GM20431 (cell line): Measurements from ENCODE around the gene AKAP9.
"Not testable (repeated sequence)": the region's sequence is repeated elsewhere in the genome, so short reads cannot be mapped to it uniquely, and the experiment has no call there.

ENCODE experiments used
- in situ Hi-C: fragments of 300-500 bp; cut with MseI, MboI; formaldehyde crosslinking; loops from one replicate; pipeline ENCODE4 v1.15.0; 2020; ENCODE audit warnings: low sequenced_read_pairs; ENCODE audit not compliant: unreplicated experiment

AKAP9 gene

DNA sequence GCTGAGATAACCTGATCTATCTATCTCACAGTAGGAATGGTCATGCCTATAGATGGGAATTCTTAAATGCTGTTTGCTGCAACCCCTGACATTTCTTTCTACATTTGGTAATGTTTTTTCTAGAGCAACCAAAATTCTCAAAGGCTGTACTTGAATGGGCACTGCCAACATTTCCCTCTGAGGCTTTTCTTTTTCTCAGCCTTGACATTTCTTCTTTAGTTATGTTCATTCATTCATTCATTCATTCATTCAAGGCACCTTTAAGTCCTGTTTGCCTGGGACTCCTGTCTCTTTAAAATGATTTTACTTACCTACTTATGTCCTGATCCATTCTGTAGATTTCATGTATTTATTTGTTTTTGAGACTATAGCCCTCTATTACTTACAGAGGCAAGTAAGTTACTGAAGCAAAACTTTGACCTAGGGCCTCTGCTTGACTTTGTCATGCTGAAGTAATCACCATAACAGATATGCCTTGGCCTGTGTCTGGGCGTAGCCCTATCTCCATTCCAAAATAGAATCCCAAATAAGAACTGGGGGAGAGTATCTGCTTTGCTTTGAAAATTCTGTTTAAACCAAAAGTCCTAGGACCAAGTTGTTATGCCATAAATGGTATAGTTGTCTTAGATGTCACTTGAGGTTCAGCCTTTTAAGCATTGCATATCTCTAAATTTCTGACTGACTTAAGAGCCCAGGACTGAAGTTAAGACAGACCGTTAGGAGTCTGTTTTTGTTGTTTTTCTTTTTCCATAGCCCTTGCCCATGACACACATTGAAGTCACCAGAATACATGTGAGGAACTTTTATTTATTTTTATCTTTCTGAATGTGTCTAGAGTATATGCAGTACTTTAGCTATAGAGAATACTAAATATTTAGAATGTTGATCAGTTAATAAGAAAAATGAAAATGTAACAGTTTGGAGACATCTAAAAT, 59.2 kb downstream of the AKAP9 start:
- in situ Hi-C loops = no loop called here

DNA sequence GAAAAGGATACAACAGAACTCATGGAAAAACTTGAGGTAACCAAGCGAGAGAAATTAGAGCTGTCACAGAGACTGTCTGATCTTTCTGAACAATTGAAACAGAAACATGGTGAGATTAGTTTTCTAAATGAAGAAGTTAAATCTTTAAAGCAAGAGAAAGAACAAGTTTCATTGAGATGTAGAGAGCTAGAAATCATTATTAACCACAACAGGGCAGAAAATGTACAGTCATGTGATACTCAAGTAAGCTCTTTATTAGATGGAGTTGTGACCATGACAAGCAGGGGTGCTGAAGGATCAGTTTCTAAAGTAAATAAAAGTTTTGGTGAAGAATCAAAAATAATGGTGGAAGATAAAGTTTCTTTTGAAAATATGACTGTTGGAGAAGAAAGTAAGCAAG, 62.1 kb downstream of the AKAP9 start:
- in situ Hi-C loops = no loop called here

- in situ Hi-C loops = no loop called here
Measured at GRCh38 chr7:92006046-92006445, 65.4 kb downstream of the AKAP9 start.

- in situ Hi-C loops = no loop called here
Measured at GRCh38 chr7:92010215-92010614, 69.6 kb downstream of the AKAP9 start.

GRCh38 chr7:92013611-92014010, 72.9 kb downstream of the AKAP9 start:
- in situ Hi-C loops = no loop called here

GRCh38 chr7:92020636-92021035, 80.0 kb downstream of the AKAP9 start:
- in situ Hi-C loops = no loop called here

DNA sequence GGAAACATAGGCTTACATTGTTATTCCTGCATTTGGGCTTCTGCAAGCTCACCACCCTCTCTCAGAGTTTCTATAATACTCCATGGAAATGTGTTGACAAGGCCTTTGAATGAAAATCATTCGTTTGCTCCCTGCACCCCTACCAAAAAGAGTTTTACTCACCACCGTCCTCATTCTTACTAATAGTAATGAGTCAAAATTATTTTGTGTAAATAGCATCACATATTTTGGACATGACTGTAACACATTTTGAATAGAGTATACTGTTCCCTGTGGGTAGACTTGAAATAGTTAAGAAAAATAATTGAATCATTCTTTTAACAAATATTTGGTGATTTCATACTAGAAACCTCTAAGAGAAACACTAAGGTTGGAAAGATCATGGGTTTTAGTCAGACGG, 84.6 kb downstream of the AKAP9 start:
- in situ Hi-C loops = no loop called here

DNA sequence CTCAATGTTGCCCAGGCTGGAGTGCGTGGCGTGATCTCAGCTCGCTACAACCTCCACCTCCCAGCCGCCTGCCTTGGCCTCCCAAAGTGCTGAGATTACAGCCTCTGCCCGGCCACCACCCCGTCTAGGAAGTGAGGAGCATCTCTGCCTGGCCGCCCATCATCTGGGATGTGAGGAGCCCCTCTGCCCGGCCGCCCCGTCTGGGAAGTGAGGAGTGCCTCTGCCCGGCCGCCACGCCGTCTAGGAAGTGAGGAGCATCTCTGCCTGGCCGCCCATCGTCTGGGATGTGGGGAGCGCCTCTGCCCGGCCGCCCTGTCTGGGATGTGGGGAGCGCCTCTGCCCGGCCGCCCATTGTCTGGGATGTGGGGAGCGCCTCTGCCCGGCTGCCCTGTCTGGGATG, 86.0 kb downstream of the AKAP9 start:
- in situ Hi-C loops = not testable (repeated sequence)

DNA sequence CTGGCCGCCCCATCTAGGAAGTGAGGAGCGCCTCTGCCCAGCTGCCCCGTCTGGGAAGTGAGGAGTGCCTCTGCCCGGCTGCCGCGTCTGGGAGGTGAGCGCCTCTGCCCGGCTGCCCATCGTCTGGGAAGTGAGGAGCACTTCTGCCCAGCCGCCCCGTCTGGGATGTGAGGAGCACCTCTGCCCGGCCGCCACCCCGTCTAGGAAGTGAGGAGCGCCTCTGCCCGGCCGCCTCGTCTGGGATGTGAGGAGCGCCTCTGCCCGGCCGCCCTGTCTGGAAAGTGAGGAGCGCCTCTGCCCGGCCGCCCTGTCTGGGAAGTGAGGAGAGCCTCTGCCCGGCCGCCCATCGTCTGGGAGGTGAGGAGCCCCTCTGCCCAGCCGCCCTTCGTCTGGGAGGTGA, 86.5 kb downstream of the AKAP9 start:
- in situ Hi-C loops = not testable (repeated sequence)

DNA sequence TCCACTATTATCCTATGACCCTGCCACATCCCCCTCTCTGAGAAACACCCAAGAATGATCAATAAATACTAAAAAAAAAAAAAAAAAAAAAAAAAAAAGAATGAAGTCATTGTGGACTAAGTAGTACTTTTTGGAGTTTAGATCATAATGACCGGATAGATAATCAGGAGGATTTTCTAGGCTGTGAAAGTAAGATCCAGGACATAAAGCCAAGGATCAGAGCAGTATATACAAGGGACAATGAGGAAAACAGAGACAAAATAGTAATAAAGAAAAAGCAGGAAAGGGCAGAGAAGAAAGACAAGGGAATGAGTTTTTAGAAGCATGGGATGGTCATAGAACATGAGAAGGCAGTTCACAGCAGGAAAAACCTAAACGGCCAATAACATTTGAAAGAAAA, 87.6 kb downstream of the AKAP9 start:
- in situ Hi-C loops = no loop called here

- in situ Hi-C loops = no loop called here
Measured at GRCh38 chr7:92028686-92029085, 88.0 kb downstream of the AKAP9 start.

GRCh38 chr7:92034116-92034515, 93.5 kb downstream of the AKAP9 start:
- in situ Hi-C loops = no loop called here

GRCh38 chr7:92035576-92035975, 94.9 kb downstream of the AKAP9 start:
- in situ Hi-C loops = no loop called here

- in situ Hi-C loops = no loop called here
Measured at GRCh38 chr7:92039900-92040299, 99.2 kb downstream of the AKAP9 start.

DNA sequence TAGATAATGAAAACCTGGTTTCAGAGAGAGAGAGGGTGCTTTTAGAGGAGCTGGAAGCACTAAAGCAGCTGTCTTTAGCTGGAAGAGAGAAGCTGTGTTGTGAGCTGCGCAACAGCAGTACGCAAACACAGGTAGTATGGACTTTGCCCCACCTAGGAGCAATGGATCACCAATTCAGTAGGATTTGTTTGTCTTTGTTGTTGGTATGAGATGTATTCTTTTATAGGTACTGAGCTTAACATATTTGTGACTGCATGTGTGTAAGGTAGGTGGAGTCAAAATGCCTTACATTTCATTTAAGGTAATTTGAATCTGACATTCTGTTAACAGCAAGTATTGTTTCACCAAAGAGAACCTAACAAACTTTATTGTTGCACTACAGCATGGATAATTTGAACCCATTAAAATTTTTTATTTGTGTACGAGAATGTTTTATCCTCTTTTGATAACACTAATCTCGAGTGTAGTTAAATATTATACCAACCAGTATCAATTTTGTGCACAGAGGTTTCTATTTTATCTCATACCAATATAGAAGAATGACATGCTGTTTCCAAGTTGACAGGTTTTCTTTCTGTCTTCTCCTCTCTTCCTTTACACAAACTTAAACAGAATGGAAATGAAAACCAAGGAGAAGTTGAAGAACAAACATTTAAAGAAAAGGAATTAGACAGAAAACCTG, 101.5 kb downstream of the AKAP9 start:
- in situ Hi-C loops = no loop called here

DNA sequence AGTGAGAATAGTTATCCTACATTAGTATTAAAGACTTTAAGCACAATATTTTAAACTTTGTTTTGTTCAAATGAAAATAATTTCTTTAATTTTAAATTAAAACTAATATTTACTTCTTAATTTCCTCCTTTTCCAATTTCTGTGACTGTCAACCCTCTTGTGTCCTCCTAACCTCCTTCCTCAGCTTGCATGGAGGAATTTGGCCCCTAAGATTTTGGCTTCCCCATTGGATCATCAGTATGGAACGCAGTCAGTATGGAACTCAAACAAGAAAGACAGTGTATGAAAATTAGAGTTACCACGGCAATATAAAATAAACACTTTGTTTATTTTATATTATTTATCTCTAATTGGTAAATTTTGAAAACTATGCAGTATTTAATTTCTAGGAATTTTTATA, 102.4 kb downstream of the AKAP9 start:
- in situ Hi-C loops = no loop called here

- in situ Hi-C loops = no loop called here
Measured at GRCh38 chr7:92043637-92044036, 103.0 kb downstream of the AKAP9 start.

DNA sequence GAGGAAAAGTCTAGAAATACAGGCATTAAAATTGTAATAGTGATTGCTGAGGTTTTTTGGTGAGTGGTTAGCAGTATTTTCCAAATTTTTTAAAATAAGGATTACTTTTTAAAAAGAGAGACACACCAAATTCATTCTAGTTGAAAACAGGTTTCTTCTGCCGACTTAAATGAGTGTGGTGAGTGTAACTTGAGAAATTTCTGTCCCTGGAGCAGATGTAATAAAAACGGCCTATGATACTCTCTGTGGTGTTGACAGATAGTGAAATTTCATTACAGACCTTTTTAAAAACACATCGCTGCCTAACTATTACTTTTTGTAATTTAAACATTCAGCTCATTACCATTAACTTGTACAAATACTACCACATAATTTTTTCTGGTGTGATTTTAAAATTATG, 103.5 kb downstream of the AKAP9 start:
- in situ Hi-C loops = no loop called here

DNA sequence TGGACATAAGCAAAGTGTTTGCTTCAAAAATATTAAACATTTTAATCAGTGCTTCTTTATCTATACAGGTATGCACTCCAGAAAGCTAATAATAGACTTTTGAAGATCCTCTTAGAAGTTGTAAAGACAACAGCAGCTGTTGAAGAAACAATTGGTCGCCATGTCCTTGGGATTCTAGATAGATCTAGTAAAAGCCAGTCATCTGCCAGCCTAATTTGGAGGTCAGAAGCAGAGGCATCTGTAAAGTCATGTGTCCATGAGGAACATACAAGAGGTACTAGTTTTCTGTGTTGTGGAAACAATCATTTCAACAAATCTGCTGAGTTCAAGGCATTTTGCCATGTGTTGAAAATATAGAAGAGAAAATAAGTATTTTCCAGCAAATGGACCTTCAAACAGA, 104.3 kb downstream of the AKAP9 start:
- in situ Hi-C loops = no loop called here

- in situ Hi-C loops = no loop called here
Measured at GRCh38 chr7:92051655-92052054, 111.0 kb downstream of the AKAP9 start.

GRCh38 chr7:92052159-92052558, 111.5 kb downstream of the AKAP9 start:
- in situ Hi-C loops = no loop called here
